Transverse colon (tissue), 4 donors: Measurements from ENCODE around the gene OTOG. TPM values are rescaled to one million over a fixed set of nuclear protein-coding genes. Genes with fewer than 3 reads are reported as not detected.

Experiments used
- DNase-seq: peaks from one replicate; pipeline ENCODE4 v3.0.0-alpha.2; 2019
- H3K27ac ChIP-seq, 4 donors: fragments of 200-600 bp; sonication (generic); 2 replicates each; pipeline ENCODE4 v1.5.1; 2016 to 2018; ENCODE audit warnings: inconsistent platforms in 4 of 4
- H3K27me3 ChIP-seq: fragments of 200-600 bp; sonication (generic); 2 replicates; pipeline ENCODE4 v1.5.1; 2017; ENCODE audit warnings: inconsistent platforms
- H3K36me3 ChIP-seq, 4 donors: fragments of 200-600 bp; sonication (generic); 2 replicates each; pipeline ENCODE4 v1.5.1; 2017 to 2019; ENCODE audit warnings: inconsistent platforms in 4 of 4
- H3K4me1 ChIP-seq, 4 donors: fragments of 200-600 bp; sonication (generic); 2 replicates each; pipeline ENCODE4 v1.5.1; 2017 to 2020; ENCODE audit warnings: inconsistent platforms in 4 of 4
- H3K4me3 ChIP-seq, 4 donors: fragments of 200-600 bp; sonication (generic); 1 replicate in 1 of 4; 2 replicates in 3 of 4; pipeline versions ENCODE4 v1.5.1 to v1.6.1; 2017 to 2019; ENCODE audit warnings: inconsistent platforms in 4 of 4
- H3K9me3 ChIP-seq, 2 donors: fragments of 200-600 bp; sonication (generic); 2 replicates each; pipeline ENCODE4 v1.5.1; 2017 to 2019; ENCODE audit warnings: inconsistent platforms in 2 of 2
- CTCF ChIP-seq, 5 experiments: fragments of 200-600 bp in 3 of 5; fragments of 450-650 bp in 2 of 5; sonication (generic) in 3 of 5; IDR thresholded peaks; 1 replicate in 2 of 5; 2 replicates in 3 of 5; pipeline ENCODE4 v1.5.1; 2016 to 2017; ENCODE audit warnings: antibody characterized with exemption in 5 of 5, inconsistent platforms in 3 of 5, mild to moderate bottlenecking in 2 of 5, moderate library complexity in 1 of 5
- EP300 ChIP-seq: sonication (generic); formaldehyde crosslinking; IDR thresholded peaks from one replicate; pipeline ENCODE4 v1.6.1; 2017; ENCODE audit warnings: antibody characterized with exemption, low read depth
- POLR2A ChIP-seq: fragments of 450-650 bp; IDR thresholded peaks from one replicate; pipeline ENCODE4 v1.6.1; 2016; ENCODE audit warnings: antibody characterized with exemption, mild to moderate bottlenecking, moderate library complexity
- POLR2AphosphoS5 ChIP-seq, 3 donors: sonication (generic); formaldehyde crosslinking; IDR thresholded peaks; one replicate each; pipeline ENCODE4 v1.6.1; 2016; ENCODE audit warnings: antibody characterized with exemption in 3 of 3
- WGBS, 2 donors: methylation state at CpG; one replicate each; pipeline ENCODE4 v1.1.5; 2018; ENCODE audit warnings: low coverage in 1 of 2; 5-methylcytosine and 5-hydroxymethylcytosine counted together
- in situ Hi-C, 4 donors: fragments of 200-750 bp; cut with MboI; loops; one replicate each; pipeline versions ENCODE4 v1.15.0 to v1.15.1; 2017; ENCODE audit warnings: low sequenced_read_pairs in 3 of 4, low pct_ligation_motif_present in 1 of 4, low pct_unique_long_range_greater_than_20kb in 1 of 4
- intact Hi-C: fragments of 100-400 bp; cut with DNase I; formaldehyde crosslinking; loops from one replicate; pipeline ENCODE4 v1.15.1; 2023; ENCODE audit warnings: low total_unique reads
- total RNA-seq, 4 donors: library from RNA; depleted of rRNA; stranded (reverse); fragments of >200 nt; gene quantifications; one replicate each; pipeline ENCODE4 v1.1.0, GENCODE V29; 2016

The OTOG gene
- total RNA-seq, 4 donors from 2014 or later = not detected

GRCh38 chr11:17500673-17501072, 46.4 kb upstream of the OTOG start:
- Histone ChIP-seq H3K9me3 (no peaks in the 10 kb centered on the region), H3K4me1 (no peaks in the 10 kb centered on the region), H3K27me3 (no peaks in the 10 kb centered on the region), H3K27ac (no peak overlapping the region), H3K4me3 (no peak overlapping the region), H3K36me3 (no peaks in the 10 kb centered on the region)
- in situ Hi-C loops = loop anchor here in 3 of 4 donors (5.0 to 25.0 kb wide), 4 partner anchors 108 to 268 kb away; partner anchors contain the start of gene KCNJ11 (in 1 of the 3)
- WGBS, 2 donors = 93% methylated on average over 12 of the region's 12 CpGs; no CpG with 5 or more reads in 1 of the 2 donors
- TF ChIP-seq EP300 = no peak
- no peak for TF ChIP-seq POLR2AphosphoS5 (IDR thresholded peaks at IDR 0.05)
- TF ChIP-seq CTCF (IDR thresholded peaks at IDR 0.05) = no peak
- TF ChIP-seq POLR2A = no peak
- DNase-seq = no peak
- intact Hi-C loops = no loop called here

- in situ Hi-C loops = loop anchor here in 3 of 4 donors (5.0 to 25.0 kb wide), 4 partner anchors 110 to 270 kb away; partner anchors contain the start of gene KCNJ11 (in 1 of the 3)
- Histone ChIP-seq H3K27me3 (no peaks in the 10 kb centered on the region), H3K4me1 (no peaks in the 10 kb centered on the region), H3K4me3 (no peak overlapping the region), H3K27ac (no peak overlapping the region), H3K9me3 (no peaks in the 10 kb centered on the region), H3K36me3 (no peaks in the 10 kb centered on the region)
- WGBS, 2 donors = 89% methylated on average over 4 of the region's 4 CpGs; no CpG with 5 or more reads in 1 of the 2 donors
- intact Hi-C loops = no loop called here
- TF ChIP-seq EP300 = no peak
- TF ChIP-seq POLR2AphosphoS5 (IDR thresholded peaks at IDR 0.05) = no peak
- no peak for TF ChIP-seq CTCF (IDR thresholded peaks at IDR 0.05)
- no peak for TF ChIP-seq POLR2A
- DNase-seq = no peak
Observed at GRCh38 chr11:17502630-17503029, 44.4 kb upstream of the OTOG start.

GRCh38 chr11:17504330-17505107, 42.5 kb upstream of the OTOG start:
- WGBS, 2 donors = 35 to 60% methylated on average over 2 to 9 of the region's 9 CpGs
- in situ Hi-C loops = loop anchor here (5.0 to 25.0 kb wide), 5 partner anchors 112 to 272 kb away; partner anchors contain the start of gene KCNJ11 (in 1 of the 4)
- H3K36me3 ChIP-seq = no peaks in the 10 kb centered on the region
- TF ChIP-seq POLR2A (no peak), POLR2AphosphoS5 (IDR thresholded peaks at IDR 0.05) (peak; percentile 72 to 97 (median 86)), CTCF (IDR thresholded peaks at IDR 0.05) (peak; percentile 85 to 90 (median 89)), EP300 (peak; percentile 15)
- H3K4me1 ChIP-seq = no peaks in the 10 kb centered on the region
- no peak overlapping the region for H3K4me3 ChIP-seq
- peak; percentile 83 for DNase-seq
- intact Hi-C loops = loop anchor here (2.0 kb wide), 1 partner anchor 120 kb away; no protein-coding TSS in a partner anchor
- H3K9me3 ChIP-seq = no peaks in the 10 kb centered on the region
- H3K27ac ChIP-seq = no peak overlapping the region
- no peaks in the 10 kb centered on the region for H3K27me3 ChIP-seq

GRCh38 chr11:17505146-17505545, 41.9 kb upstream of the OTOG start:
- no peak overlapping the region for H3K4me3 ChIP-seq
- no peak overlapping the region for H3K27ac ChIP-seq
- 67% methylated on average over 4 of the region's 4 CpGs; no CpG with 5 or more reads in 1 of the 2 donors for WGBS, 2 donors
- DNase-seq = no peak
- H3K9me3 ChIP-seq = no peaks in the 10 kb centered on the region
- intact Hi-C loops = loop anchor here (2.0 kb wide), 1 partner anchor 120 kb away; no protein-coding TSS in a partner anchor
- H3K36me3 ChIP-seq = no peaks in the 10 kb centered on the region
- H3K4me1 ChIP-seq = no peaks in the 10 kb centered on the region
- no peak for TF ChIP-seq POLR2AphosphoS5 (IDR thresholded peaks at IDR 0.05)
- no peak for TF ChIP-seq CTCF (IDR thresholded peaks at IDR 0.05)
- TF ChIP-seq POLR2A = no peak
- no peak for TF ChIP-seq EP300
- no peaks in the 10 kb centered on the region for H3K27me3 ChIP-seq
- in situ Hi-C loops = loop anchor here in 3 of 4 donors (5.0 to 25.0 kb wide), 3 partner anchors 120 to 268 kb away; partner anchors contain the start of gene KCNJ11 (in 1 of the 3)
